ENCODE data around the gene GPX2.

The GPX2 gene

GRCh38 chr14:64966976-64967375 is 24.4 kb upstream of the GPX2 start:
- no peaks in the 10 kb centered on the region for H3K79me2 ChIP-seq (ENCODE audit: control insufficient read depth, insufficient read depth, low read length, poor library complexity)
- no peak overlapping the region for H3K9ac ChIP-seq (ENCODE audit: low read length)
- H3K18ac ChIP-seq (ENCODE audit: low read length): peak overlapping the region; percentile 4
- no peak overlapping the region for H3K14ac ChIP-seq (ENCODE audit: low read length)
- H3K4me3 ChIP-seq (ENCODE audit: low read depth, low read length): no peak overlapping the region
- no peak overlapping the region for H2BK12ac ChIP-seq (ENCODE audit: low read length)
- no peak overlapping the region for H2AFZ ChIP-seq (ENCODE audit: insufficient read depth, low read length, poor library complexity)
- no peaks in the 10 kb centered on the region for H3K36me3 ChIP-seq (ENCODE audit: control insufficient read depth in 1 of 2, insufficient read depth in 2 of 2, low read length in 2 of 2)
- peak overlapping the region; percentile 77 for H3K27ac ChIP-seq (ENCODE audit: low read depth, low read length)
- peak; percentile 94 to 95 for DNase-seq
- peaks cover 11% of the 10 kb centered on the region for H3K79me1 ChIP-seq (ENCODE audit: low read length)
- H3K4ac ChIP-seq (ENCODE audit: low read depth, low read length): no peak overlapping the region
- no peak overlapping the region for H3K23ac ChIP-seq (ENCODE audit: low read length)
- no peaks in the 10 kb centered on the region for H3K9me3 ChIP-seq (ENCODE audit: insufficient read depth, low read depth, low read length)
- H4K91ac ChIP-seq (ENCODE audit: low read depth, low read length): no peak overlapping the region
- no peaks in the 10 kb centered on the region for H3K27me3 ChIP-seq (ENCODE audit: insufficient read depth, low read length)
- H2BK120ac ChIP-seq (ENCODE audit: insufficient read depth, low read length, poor library complexity): no peak overlapping the region
- WGBS (ENCODE audit: extremely low coverage, insufficient coverage, insufficient read length): no CpG with 5 or more reads among the region's 2 CpGs
- no peak overlapping the region for H2BK5ac ChIP-seq (ENCODE audit: low read depth, low read length, poor library complexity)
- no peak overlapping the region for H4K12ac ChIP-seq (ENCODE audit: low read depth, low read length)
- no peak overlapping the region for H2AK5ac ChIP-seq (ENCODE audit: low read length)
- H4K8ac ChIP-seq (ENCODE audit: low read depth, low read length): no peak overlapping the region
- H3K4me1 ChIP-seq (ENCODE audit: control insufficient read depth in 1 of 2, insufficient read depth in 2 of 2, low read length in 2 of 2): peaks cover 26 to 29% of the 10 kb centered on the region in 2 experiments
- peak overlapping the region; percentile 18 for H3K4me2 ChIP-seq (ENCODE audit: low read length)

GRCh38 chr14:64965356-64966000 is 22.9 kb upstream of the GPX2 start:
- H3K27me3 ChIP-seq (ENCODE audit: insufficient read depth, low read length): no peaks in the 10 kb centered on the region
- H2BK12ac ChIP-seq (ENCODE audit: low read length): no peak overlapping the region
- H3K9ac ChIP-seq (ENCODE audit: low read length): no peak overlapping the region
- peak overlapping the region; percentile 34 for H3K14ac ChIP-seq (ENCODE audit: low read length)
- H4K91ac ChIP-seq (ENCODE audit: low read depth, low read length): peak overlapping the region; percentile 13
- peak overlapping the region; percentile 34 for H2BK120ac ChIP-seq (ENCODE audit: insufficient read depth, low read length, poor library complexity)
- no peak overlapping the region for H4K8ac ChIP-seq (ENCODE audit: low read depth, low read length)
- H2AFZ ChIP-seq (ENCODE audit: insufficient read depth, low read length, poor library complexity): no peak overlapping the region
- no peaks in the 10 kb centered on the region for H3K79me2 ChIP-seq (ENCODE audit: control insufficient read depth, insufficient read depth, low read length, poor library complexity)
- peak overlapping the region; percentile 57 for H2AK5ac ChIP-seq (ENCODE audit: low read length)
- H3K4me3 ChIP-seq (ENCODE audit: low read depth, low read length): no peak overlapping the region
- no peak overlapping the region for H3K23ac ChIP-seq (ENCODE audit: low read length)
- H3K4me2 ChIP-seq (ENCODE audit: low read length): no peak overlapping the region
- H3K36me3 ChIP-seq (ENCODE audit: control insufficient read depth in 1 of 2, insufficient read depth in 2 of 2, low read length in 2 of 2): no peaks in the 10 kb centered on the region
- DNase-seq: no peak
- H3K9me3 ChIP-seq (ENCODE audit: insufficient read depth, low read depth, low read length): no peaks in the 10 kb centered on the region
- H3K18ac ChIP-seq (ENCODE audit: low read length): no peak overlapping the region
- H3K4ac ChIP-seq (ENCODE audit: low read depth, low read length): peak overlapping the region; percentile 19
- H3K27ac ChIP-seq (ENCODE audit: low read depth, low read length): no peak overlapping the region
- H3K79me1 ChIP-seq (ENCODE audit: low read length): peaks cover 6% of the 10 kb centered on the region
- H4K12ac ChIP-seq (ENCODE audit: low read depth, low read length): no peak overlapping the region
- H2BK5ac ChIP-seq (ENCODE audit: low read depth, low read length, poor library complexity): no peak overlapping the region
- no CpG with 5 or more reads among the region's 15 CpGs for WGBS (ENCODE audit: extremely low coverage, insufficient coverage, insufficient read length)
- H3K4me1 ChIP-seq (ENCODE audit: control insufficient read depth in 1 of 2, insufficient read depth in 2 of 2, low read length in 2 of 2): peaks cover 16 to 20% of the 10 kb centered on the region in 2 experiments

- no CpG with 5 or more reads among the region's 1 CpG for WGBS (ENCODE audit: extremely low coverage, insufficient coverage, insufficient read length)
- Histone ChIP-seq H3K9ac (ENCODE audit: low read length) (no peak overlapping the region), H4K8ac (ENCODE audit: low read depth, low read length) (no peak overlapping the region), H3K27ac (ENCODE audit: low read depth, low read length) (no peak overlapping the region), H2AFZ (ENCODE audit: insufficient read depth, low read length, poor library complexity) (no peak overlapping the region), H3K4ac (ENCODE audit: low read depth, low read length) (no peak overlapping the region), H4K12ac (ENCODE audit: low read depth, low read length) (no peak overlapping the region), H3K4me1 (ENCODE audit: control insufficient read depth in 1 of 2, insufficient read depth in 2 of 2, low read length in 2 of 2) (peaks cover 16 to 20% of the 10 kb centered on the region in 2 experiments), H3K4me2 (ENCODE audit: low read length) (no peak overlapping the region), H3K79me2 (ENCODE audit: control insufficient read depth, insufficient read depth, low read length, poor library complexity) (no peaks in the 10 kb centered on the region), H3K23ac (ENCODE audit: low read length) (no peak overlapping the region), H3K79me1 (ENCODE audit: low read length) (peaks cover 6% of the 10 kb centered on the region), H3K18ac (ENCODE audit: low read length) (no peak overlapping the region), H2AK5ac (ENCODE audit: low read length) (no peak overlapping the region), H3K4me3 (ENCODE audit: low read depth, low read length) (no peak overlapping the region), H3K36me3 (ENCODE audit: control insufficient read depth in 1 of 2, insufficient read depth in 2 of 2, low read length in 2 of 2) (no peaks in the 10 kb centered on the region), H2BK12ac (ENCODE audit: low read length) (no peak overlapping the region), H4K91ac (ENCODE audit: low read depth, low read length) (no peak overlapping the region), H3K9me3 (ENCODE audit: insufficient read depth, low read depth, low read length) (no peaks in the 10 kb centered on the region), H2BK5ac (ENCODE audit: low read depth, low read length, poor library complexity) (no peak overlapping the region), H2BK120ac (ENCODE audit: insufficient read depth, low read length, poor library complexity) (no peak overlapping the region), H3K14ac (ENCODE audit: low read length) (no peak overlapping the region), H3K27me3 (ENCODE audit: insufficient read depth, low read length) (no peaks in the 10 kb centered on the region)
- no peak for DNase-seq
Observed at GRCh38 chr14:64963611-64964010, 21.1 kb upstream of the GPX2 start.

GRCh38 chr14:64960762-64961276 is 18.3 kb upstream of the GPX2 start:
- no peak overlapping the region for H2BK120ac ChIP-seq (ENCODE audit: insufficient read depth, low read length, poor library complexity)
- peaks cover 1 to 5% of the 10 kb centered on the region in 2 experiments for H3K4me1 ChIP-seq (ENCODE audit: control insufficient read depth in 1 of 2, insufficient read depth in 2 of 2, low read length in 2 of 2)
- H2BK12ac ChIP-seq (ENCODE audit: low read length): no peak overlapping the region
- no peak overlapping the region for H3K23ac ChIP-seq (ENCODE audit: low read length)
- H3K4me3 ChIP-seq (ENCODE audit: low read depth, low read length): no peak overlapping the region
- H3K4ac ChIP-seq (ENCODE audit: low read depth, low read length): no peak overlapping the region
- no peak overlapping the region for H2AK5ac ChIP-seq (ENCODE audit: low read length)
- no peak overlapping the region for H2AFZ ChIP-seq (ENCODE audit: insufficient read depth, low read length, poor library complexity)
- H2BK5ac ChIP-seq (ENCODE audit: low read depth, low read length, poor library complexity): no peak overlapping the region
- H3K9ac ChIP-seq (ENCODE audit: low read length): no peak overlapping the region
- WGBS (ENCODE audit: extremely low coverage, insufficient coverage, insufficient read length): no CpG with 5 or more reads among the region's 5 CpGs
- no peaks in the 10 kb centered on the region for H3K79me2 ChIP-seq (ENCODE audit: control insufficient read depth, insufficient read depth, low read length, poor library complexity)
- no peaks in the 10 kb centered on the region for H3K36me3 ChIP-seq (ENCODE audit: control insufficient read depth in 1 of 2, insufficient read depth in 2 of 2, low read length in 2 of 2)
- H3K9me3 ChIP-seq (ENCODE audit: insufficient read depth, low read depth, low read length): no peaks in the 10 kb centered on the region
- no peak overlapping the region for H4K8ac ChIP-seq (ENCODE audit: low read depth, low read length)
- no peak for DNase-seq
- H4K12ac ChIP-seq (ENCODE audit: low read depth, low read length): no peak overlapping the region
- no peak overlapping the region for H3K18ac ChIP-seq (ENCODE audit: low read length)
- no peak overlapping the region for H3K14ac ChIP-seq (ENCODE audit: low read length)
- no peak overlapping the region for H3K4me2 ChIP-seq (ENCODE audit: low read length)
- no peak overlapping the region for H3K27ac ChIP-seq (ENCODE audit: low read depth, low read length)
- no peaks in the 10 kb centered on the region for H3K27me3 ChIP-seq (ENCODE audit: insufficient read depth, low read length)
- no peak overlapping the region for H4K91ac ChIP-seq (ENCODE audit: low read depth, low read length)
- peaks cover 2% of the 10 kb centered on the region for H3K79me1 ChIP-seq (ENCODE audit: low read length)
